Peyer's patch (tissue), 4 donors: ENCODE measurements around the gene BBS12.

Experiments
- POLR2A ChIP-seq, 2 donors: fragments of 450-650 bp; IDR thresholded peaks; one replicate each; pipeline ENCODE4 v1.5.1; 2017; ENCODE audit warnings: antibody characterized with exemption in 2 of 2, mild to moderate bottlenecking in 2 of 2, moderate library complexity in 2 of 2
- TF ChIP-seq, protein P1 (sequence below), 6 experiments: fragments of 450-650 bp in 4 of 6; fragments of 200-600 bp in 2 of 6; sonication (generic) in 1 of 6; IDR thresholded peaks; one replicate each; pipeline ENCODE4 v1.5.1; 2017 to 2019; ENCODE audit warnings: antibody characterized with exemption in 6 of 6, mild to moderate bottlenecking in 3 of 6, moderate library complexity in 1 of 6

DNA sequence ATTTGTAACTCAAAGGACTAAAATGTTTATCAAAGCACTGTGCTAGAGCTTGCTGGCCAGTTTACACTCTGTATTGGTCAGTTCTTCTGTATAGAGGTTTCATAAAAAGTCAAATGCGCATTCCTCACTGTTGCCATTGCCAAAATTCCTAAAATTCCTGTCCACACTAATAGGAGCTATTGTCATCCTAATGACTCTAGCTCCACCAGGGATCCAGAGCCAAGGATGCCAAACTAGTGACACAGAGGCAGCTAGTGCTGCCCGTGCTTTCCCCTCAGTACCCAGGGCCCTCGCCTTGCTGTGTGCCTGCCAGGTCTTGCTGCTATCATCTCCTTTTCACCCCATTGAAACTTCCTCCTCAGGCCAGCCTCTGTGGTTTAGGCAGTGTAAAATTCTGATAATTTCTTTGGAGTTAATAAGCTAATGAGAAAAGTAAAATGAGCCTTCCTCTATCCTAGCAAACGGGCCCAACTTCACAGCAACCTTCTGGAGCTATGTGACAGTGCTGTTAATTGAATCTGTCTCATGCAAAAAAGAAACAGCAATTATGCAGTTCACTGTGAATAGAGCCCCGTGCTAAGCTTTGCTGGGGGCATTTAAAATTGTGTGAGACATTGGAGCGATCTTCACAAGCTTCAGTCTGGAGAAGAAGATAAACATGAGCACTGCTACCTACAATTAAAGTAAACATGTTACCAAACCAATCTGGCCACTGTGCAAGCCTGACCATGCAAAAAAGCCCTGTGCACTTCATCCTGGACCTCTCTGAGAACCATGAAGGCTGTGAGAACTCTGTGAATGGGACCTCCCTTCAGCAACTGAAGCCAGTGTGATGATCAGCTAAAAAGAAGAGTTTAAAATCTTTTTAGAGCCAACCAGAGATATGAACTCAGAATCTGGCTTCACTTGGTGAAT lies 51.1 kb downstream of the BBS12 start:
- TF ChIP-seq, protein P1, sequence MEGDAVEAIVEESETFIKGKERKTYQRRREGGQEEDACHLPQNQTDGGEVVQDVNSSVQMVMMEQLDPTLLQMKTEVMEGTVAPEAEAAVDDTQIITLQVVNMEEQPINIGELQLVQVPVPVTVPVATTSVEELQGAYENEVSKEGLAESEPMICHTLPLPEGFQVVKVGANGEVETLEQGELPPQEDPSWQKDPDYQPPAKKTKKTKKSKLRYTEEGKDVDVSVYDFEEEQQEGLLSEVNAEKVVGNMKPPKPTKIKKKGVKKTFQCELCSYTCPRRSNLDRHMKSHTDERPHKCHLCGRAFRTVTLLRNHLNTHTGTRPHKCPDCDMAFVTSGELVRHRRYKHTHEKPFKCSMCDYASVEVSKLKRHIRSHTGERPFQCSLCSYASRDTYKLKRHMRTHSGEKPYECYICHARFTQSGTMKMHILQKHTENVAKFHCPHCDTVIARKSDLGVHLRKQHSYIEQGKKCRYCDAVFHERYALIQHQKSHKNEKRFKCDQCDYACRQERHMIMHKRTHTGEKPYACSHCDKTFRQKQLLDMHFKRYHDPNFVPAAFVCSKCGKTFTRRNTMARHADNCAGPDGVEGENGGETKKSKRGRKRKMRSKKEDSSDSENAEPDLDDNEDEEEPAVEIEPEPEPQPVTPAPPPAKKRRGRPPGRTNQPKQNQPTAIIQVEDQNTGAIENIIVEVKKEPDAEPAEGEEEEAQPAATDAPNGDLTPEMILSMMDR (IDR thresholded peaks at IDR 0.05), result no peak
- no peak for TF ChIP-seq POLR2A (IDR thresholded peaks at IDR 0.05)
